H1 (cell line): ENCODE measurements around the gene RBFOX1.

Experiments
- CTCF ChIP-seq, 3 experiments: IDR thresholded peaks; 1 replicate in 2 of 3; 2 replicates in 1 of 3; pipeline versions ENCODE4 v1.5.1 to v1.6.1; 2011; ENCODE audit warnings: low read length in 3 of 3, mild to moderate bottlenecking in 3 of 3, inconsistent platforms in 2 of 3, low read depth in 1 of 3, moderate library complexity in 1 of 3; ENCODE audit not compliant: insufficient read depth in 1 of 3; ENCODE audit errors: control extremely low read depth in 1 of 3
- EGR1 ChIP-seq: IDR thresholded peaks from 2 replicates; pipeline ENCODE4 v1.6.1; 2011; ENCODE audit warnings: low read depth, low read length, borderline replicate concordance
- EZH2 ChIP-seq: fragments of 200-600 bp; sonication (generic); IDR thresholded peaks from 2 replicates; pipeline ENCODE4 v1.7.1; 2012; ENCODE audit warnings: low read depth, mild to moderate bottlenecking, moderate library complexity, low read length, inconsistent platforms; ENCODE audit not compliant: severe bottlenecking
- KDM1A ChIP-seq: fragments of 200-600, 300-600 bp; sonication (generic); IDR thresholded peaks from 2 replicates; pipeline ENCODE4 v1.7.1; 2016; ENCODE audit warnings: mild to moderate bottlenecking, low read length, borderline replicate concordance
- NRF1 ChIP-seq: IDR thresholded peaks from 2 replicates; pipeline ENCODE4 v1.6.1; 2011; ENCODE audit warnings: mild to moderate bottlenecking, low read depth, low read length, improper control_type of control experiment

DNA sequence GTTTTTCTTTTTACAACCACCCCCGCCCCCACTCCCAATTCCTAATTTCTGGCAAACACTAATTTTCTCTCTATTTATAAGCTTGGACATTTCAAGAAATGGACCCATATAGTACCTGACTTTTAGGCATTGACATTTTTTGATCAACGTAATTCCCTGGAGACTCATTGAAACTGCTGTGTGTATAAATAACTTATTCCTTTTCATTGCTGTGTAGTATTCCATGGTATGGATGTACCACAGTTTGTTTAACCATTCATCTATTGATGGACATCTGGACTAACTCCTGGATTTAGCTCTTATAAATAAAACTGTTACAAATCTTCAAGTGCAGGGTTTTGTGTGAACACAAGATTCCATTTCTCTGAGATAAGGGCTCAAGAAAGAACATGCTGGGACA is 47.1 kb upstream of the RBFOX1 start:
- TF ChIP-seq CTCF (IDR thresholded peaks at IDR 0.05; ENCODE audit: control extremely low read depth in 1 of 3, insufficient read depth in 1 of 3, low read depth in 1 of 3, low read length in 3 of 3) (no peak), EZH2 (no peak), EGR1 (no peak), KDM1A (0 out of 2 replicates have a peak, but pooled peaks have one; percentile 56), NRF1 (no peak)
